ENCODE results near the gene PITPNC1.

Gene PITPNC1

DNA sequence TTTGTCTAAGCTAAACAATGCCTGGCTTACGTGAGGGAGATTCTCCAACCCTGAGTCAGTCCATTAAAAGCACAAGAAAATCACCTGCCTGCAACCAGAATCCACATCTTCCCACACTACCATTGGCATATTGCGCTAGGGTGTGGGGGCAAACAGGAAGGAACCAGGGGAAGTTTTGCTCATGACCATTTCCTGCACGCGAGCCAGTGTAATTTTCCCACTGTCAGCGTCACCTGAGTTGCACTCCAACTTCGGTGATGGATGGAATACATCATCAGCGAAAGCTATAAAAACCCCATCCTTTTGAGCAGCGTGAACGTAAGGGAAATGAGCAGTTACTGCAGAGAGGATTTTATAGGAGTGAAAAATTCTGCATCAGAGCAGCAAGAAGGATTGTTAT is 172.7 kb downstream of the PITPNC1 start:
- DNase-seq (ENCODE audit: low read depth): no peak

DNA sequence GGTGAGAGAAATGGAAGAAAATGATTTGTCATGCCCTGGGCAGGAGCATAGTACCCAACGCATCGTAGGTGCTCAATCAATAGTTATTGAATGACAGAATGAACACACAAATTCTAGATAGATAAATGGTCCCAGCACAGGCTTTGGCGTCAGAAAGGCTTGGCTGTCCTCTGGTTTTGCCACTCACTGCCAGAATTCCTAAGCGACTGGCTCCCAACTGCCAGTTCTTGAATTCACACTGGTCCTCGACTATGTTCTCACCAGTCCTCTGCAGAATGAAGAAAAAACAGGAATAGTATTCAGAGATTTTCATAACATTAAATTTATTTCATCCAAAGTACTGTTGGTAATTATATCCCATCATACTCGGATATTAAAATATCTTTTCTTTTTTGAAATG is 177.6 kb downstream of the PITPNC1 start:
- no peak for DNase-seq (ENCODE audit: low read depth)

DNA sequence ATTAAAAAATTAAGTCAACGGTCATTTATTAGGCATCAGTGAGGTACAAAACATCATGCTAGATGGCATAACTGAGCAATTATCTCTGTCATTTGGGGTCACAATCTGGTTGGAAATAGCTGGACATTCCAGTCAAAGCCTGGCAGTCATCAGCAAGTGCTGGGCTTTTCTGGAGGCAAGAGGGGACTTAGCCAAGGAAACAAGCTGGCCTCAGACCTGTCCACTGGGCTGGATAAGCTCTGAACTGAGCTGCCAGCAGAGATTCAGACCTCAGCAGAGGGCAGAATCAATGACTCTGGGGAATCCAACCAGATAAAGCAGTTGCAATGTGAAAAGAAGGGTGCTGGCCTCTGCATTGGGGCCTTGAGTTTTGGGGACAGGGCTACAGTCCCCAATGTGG is 178.8 kb downstream of the PITPNC1 start:
- no peak for DNase-seq (ENCODE audit: low read depth)

DNA sequence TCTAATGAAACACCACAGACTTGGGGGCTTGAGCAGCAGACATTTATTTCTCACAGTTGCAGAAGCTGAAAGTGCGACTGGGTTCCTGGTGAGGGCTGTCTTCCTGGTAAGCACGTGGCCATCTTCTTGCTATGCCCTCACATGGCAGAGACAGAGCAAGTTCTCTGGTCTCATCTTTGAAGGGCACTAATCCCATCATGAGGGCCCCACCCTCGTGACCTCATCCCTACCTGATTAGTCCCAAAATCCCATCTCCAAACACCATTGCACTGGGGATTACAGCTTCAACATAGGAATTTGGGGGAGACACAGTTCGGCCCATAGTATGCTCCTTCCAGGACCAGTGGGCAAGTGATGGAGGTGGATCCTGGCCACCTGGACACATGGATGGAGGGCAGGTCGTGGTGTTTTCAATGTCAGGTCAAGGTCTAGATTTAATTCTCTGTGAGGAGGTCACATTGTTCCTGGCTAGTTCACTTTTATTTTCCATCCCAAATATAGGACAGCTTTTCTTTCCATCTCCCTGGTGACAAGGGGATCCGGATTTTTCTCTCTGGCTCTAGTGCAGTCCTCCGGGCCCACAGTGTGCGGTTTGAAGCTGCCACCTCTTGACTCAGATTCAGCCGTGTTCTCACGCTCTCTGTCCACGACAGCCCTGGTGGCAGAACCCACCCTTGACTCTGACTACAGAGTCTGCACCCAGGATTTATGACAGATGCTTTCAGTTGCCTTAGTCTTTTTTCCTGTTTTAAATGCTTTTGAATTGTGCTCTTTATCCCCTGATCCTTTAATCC is 180.2 kb downstream of the PITPNC1 start:
- DNase-seq (ENCODE audit: low read depth): no peak

DNA sequence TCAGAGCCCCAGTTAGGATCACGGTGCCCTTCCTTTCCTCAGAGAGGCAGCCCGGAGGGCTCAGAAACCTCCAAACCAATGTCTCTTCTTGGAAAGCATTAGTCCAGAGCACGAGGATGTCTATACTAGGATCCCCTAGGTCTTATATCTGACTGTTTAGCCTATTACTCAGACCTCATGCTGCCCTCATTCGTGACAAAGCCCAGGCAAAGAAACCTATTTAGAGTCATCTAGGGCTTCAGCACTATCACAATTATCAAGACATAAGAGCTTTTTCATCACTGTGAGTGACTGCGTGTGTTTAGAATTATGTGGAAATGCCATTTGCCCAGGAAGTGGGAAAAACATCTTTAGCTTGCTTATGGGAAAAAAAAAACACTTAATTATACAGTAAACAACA is 180.8 kb downstream of the PITPNC1 start:
- DNase-seq (ENCODE audit: low read depth): no peak

DNA sequence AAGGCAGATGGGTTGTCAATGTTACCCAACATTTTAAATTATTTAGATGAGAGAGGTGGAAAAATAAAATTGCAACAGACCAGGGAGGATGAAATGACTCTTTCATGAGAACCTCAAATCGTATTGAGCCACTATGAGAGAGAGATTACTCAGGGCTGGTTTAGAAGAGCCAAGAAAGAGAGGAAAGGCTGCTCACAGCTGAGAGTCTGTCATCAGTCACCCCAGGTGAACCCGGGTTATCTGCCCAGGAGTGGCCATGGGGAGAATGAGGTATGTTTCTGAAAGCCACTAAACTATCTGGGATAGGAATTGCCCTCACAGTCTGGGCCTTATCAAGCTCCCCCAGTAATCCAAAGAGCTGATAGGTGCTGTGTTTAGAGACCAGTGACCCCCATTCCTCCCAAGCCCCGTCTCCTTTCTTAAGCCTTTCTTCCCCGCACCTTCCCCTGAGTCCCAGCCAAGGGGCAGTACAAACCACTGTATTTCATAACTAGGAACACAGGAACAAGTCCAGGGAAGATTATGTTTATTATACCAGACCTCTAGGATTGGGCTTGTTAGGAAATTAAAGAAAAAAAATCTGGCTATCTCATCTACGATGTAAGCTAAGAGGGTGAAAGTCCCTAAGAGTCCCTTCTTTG is 181.8 kb downstream of the PITPNC1 start:
- no peak for DNase-seq (ENCODE audit: low read depth)

DNA sequence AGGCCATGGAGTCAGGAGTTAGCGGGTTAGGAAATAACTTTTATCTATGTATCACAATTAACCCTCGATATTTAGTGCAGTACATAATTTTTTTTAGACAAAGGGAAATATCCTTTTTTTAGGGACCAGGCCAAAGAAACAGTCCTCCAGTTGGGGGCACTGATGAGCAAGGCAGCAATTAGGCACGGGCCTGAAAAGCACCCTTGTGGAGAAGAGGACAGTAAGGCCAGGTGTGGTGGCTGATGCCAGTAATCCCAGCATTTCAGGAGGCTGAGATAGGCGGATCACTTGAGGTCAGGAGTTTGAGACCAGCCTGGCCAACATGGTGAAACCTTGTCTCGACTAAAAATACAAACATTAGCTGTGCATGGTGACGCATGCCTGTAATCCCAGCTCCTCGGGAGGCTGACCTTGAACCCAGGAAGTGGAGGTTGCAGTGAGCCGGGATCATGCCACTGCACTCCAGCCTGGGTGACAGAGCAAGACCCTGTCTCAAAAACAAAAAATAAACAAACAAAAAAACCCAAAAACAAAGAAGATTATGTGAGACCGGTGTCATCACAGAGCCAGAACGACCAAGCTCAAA is 182.4 kb downstream of the PITPNC1 start:
- DNase-seq (ENCODE audit: low read depth): no peak

DNA sequence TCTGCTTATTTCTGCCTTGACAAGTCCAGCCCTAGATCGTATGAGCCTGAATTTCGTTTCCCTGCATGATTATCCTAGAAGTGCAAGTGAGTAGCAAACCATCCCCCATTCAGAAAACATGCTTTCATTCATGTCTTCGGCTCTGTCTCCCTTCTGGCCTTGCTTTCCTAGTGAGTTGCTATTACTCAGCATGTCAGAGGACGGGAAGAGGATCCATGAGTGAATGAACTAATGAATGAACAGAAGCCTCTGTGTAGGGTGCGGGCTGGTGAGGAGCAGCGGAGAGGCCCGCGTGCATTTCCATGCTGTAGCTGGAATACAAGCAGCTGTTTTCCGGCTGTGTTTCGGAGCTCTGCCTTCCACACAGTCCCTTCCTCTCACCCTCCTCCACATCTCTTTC is 184.9 kb downstream of the PITPNC1 start:
- no peak for DNase-seq (ENCODE audit: low read depth)

DNA sequence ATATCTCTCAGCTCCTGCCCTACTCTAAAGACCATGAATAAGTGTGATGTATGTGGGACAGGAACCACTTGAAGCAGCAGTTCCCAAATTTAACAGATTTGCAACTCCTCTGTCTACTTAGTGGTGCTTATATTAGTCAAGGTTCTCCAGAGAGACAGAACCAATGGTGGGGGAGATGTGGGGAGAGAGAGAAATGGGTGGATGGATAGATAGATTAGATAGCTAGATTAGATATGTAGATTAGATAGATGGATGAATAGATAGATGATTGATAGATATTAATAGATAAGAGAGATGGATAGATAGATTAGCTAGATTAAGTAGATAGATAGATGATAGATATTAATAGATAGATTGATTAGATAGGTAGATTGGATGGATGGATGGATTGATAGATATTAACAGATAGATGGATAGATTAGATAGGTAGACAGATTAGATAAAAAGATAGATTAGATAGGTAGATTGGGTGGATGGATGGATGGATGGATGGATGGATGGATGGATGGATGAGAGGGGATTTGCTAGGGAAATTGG is 186.7 kb downstream of the PITPNC1 start:
- DNase-seq (ENCODE audit: low read depth): no peak

DNA sequence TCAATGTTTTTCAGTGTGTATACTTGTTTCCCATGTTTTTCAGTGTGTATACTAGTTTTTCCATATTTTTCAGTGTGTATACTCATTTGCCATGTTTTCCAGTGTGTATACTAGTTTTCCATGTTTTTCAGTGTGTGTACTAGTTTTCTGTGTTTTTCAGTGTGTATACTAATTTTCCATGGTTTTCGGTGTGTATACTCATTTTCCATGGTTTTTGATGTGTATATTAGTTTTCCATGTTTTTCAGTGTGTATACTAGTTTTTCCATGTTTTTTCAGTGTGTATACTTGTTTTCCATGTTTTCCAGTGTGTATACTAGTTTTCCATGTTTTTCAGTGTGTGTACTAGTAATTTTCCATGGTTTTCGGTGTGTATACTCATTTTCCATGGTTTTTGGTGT is 188.0 kb downstream of the PITPNC1 start:
- no peak for DNase-seq (ENCODE audit: low read depth)

DNA sequence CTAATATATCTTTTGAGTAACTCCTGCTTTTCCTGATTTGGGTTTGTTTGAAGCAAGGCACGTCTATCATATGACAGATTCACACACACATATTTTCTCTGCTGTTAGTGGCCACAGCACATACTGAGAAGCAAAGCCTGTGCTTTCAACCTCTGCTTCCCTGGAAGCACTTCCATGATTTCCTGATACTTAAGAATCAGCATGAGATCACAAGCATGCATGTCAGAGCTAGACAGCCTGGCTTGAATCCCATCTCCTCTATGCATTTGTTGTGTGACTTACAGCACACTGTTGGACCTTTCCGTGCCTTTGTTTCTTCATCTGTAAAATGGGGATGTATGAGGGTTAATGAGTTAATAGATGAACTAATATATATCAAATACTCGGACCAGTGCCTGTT is 189.6 kb downstream of the PITPNC1 start:
- no peak for DNase-seq (ENCODE audit: low read depth)

DNA sequence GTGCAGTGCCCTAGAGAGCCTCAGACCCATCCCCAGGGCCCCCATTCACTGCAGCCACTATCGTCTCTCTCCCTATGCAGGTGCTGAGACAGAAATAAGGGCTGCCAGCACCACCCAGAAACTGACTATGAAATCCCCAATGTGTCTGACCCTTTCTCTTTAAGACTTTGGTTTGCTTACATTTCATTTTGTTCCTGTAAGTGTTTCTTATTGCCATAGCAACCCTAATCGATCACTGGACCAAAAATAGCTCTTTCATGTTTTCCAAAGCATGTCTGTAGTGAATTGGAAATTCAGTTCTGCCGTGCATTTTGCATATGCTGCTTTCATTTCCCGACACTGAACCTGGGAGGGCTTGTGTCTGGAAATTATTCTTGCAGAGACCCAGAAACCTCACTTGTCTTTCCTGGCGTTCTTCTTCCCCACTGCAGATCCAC is 192.0 kb downstream of the PITPNC1 start:
- DNase-seq (ENCODE audit: low read depth): no peak

DNA sequence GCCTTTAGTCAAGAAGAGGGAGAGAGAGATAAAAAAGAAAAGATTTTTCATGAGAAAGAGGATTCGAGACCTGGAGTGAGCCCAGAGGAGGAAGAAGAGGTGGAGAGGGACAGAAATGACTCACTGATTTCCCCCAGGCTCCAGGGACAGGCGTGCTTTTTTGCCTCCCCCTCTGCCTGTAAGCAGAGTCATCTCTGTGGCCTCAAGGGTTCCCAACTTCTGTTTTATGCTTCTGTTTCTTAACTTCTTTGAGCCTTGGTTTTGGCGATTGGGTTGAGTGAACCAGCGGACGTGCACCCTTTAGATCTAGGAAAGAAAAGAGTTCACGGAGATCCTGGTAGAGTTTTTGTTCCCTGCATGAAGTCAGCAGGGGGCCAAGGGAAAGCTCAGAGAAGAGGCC is 192.8 kb downstream of the PITPNC1 start:
- no peak for DNase-seq (ENCODE audit: low read depth)

DNA sequence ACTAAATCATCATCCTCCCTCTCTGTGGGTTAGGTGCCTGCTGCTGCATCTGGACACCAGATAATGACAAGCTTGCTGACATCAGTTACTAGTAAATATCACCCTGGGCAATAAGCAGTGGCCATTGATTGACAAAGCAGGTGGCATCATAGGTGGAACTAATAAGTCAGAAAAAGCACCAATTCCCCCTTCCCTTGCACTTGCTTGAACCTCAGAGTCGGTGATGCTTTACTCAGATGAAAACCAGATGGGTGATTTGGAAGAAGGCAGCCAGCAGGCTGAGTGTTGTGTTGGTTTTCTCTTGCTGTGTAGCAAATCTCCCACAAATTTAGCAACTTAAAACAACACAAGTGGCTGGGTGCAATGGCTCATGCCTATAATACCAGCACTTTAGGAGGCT is 193.7 kb downstream of the PITPNC1 start:
- DNase-seq (ENCODE audit: low read depth): no peak

DNA sequence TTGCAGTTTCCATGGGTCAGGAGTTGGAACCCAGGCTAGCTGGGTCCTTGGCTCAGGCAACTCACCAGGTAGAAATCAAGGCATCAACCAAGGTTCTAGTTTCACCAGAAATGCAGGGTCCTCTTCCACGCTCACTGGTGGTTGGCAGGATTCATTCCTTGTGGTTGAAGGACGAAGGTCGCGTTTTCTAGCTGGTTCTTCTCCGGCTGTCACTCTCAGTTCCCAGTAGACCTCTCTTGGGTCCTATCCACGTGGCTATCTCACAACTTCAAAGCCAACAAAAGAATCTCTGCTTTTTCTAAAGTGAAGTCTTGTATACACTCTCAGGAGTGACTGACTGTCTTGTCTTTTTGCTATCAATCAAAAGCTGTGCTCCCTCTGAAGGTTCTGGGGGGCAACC is 194.4 kb downstream of the PITPNC1 start:
- no peak for DNase-seq (ENCODE audit: low read depth)

DNA sequence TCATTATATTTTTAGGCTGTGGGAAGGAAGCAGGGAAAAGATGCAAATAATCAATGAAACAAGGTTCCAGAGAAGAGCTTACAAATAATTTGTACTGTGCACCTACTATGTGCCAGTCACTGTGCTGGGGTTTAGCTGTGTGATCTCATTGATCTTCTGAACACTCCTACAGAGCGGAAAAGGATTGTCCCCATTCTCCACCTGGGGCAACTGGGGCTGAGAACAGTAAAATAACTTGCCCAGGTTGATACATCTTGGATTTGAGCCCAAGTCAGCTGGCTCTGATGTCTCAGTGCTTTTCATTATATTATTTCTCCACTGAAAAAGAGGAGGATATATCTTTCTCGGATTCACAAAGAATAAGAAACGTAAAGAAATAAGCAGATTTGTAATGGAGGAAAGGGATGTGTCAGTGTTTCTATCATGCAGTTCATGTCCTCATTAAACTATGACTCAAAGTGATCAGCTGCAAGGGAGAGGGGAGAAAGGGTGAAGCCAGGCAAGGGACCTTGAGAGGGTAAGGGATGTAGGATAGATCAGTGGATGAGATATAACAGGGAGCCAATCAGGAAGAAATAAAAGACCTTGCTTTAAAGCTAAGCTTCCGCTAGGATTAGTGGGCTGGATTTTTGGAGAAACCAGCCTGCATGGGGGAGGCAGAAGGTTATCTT is 197.0 kb downstream of the PITPNC1 start:
- no peak for DNase-seq (ENCODE audit: low read depth)

DNA sequence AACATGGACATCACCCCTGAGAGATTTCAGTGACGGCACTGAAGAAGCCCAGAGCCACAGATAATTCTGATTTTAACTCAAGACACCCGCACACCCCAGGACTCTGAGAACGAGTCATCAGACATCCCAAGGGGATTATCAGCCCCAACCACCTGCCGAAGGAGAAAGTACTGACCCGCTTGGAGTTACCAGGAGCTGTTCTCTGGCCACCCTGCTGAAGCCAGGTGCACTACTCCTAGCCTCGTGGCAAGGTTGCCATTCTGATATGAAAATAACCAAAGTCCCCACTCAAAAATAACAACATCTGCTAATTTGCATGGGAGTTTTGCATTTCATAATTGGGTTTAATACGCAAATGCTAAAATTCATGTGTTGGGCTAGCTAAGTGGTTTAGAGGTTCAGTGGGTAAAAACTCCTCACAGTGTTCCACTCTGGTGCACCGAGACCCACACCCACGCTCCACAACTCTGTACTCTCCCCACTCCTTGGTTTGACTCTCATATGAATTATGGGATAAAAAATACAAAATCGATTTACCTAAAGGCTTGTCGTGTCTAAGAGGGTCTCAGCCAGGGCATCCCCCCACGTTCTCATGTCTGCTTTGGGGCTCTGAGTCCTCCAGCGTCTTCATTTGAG is 197.7 kb downstream of the PITPNC1 start:
- no peak for DNase-seq (ENCODE audit: low read depth)

DNA sequence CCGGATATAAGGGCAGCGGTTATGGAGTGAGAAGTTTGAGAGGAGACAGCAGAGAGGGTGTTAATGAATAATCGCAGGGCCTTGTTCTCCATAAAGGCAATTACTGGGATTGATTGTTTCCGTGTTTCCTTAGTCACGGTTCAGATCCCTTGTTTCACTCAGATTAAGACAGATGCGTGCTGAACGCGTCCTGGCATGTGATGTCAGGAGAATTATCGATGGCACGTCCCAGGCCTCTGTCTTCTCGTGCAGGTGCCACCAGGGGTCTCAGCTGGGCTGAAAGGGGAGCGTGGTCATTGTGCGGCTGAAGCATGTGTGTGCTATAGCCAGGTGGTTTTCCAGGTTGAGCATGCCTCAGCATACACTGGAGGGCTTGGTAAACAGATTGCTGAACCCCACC is 198.2 kb downstream of the PITPNC1 start:
- DNase-seq (ENCODE audit: low read depth): no peak

DNA sequence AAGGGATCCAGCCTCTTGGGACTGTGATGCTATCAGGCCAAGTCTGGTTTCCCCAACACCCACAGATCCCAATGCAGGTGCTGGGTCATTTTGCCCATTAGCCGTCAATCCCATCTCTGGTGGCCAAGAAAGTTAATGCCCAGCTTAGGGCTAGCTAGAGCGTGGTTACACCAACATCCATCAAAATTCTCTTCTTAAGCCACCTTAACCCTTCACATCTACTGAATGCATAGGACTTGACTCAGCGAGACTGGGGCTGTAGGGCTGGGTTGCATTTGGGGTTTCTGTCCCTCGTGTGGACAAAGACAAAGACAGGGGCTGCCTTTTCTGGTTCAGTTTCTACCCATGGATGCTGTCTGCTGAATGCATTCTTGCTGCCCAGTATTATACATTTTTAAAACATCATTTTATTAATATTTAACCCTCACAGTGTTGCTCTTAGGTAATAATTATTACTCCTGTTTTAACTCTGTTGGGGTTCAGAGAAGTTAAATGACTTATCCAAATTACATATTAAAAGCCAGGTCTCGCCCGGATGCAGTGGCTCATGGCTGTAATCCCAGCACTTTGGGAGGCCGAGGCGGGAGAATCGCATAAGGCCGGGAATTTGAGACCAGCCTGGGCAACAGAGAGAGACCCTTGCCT is 199.5 kb downstream of the PITPNC1 start:
- no peak for DNase-seq (ENCODE audit: low read depth)

DNA sequence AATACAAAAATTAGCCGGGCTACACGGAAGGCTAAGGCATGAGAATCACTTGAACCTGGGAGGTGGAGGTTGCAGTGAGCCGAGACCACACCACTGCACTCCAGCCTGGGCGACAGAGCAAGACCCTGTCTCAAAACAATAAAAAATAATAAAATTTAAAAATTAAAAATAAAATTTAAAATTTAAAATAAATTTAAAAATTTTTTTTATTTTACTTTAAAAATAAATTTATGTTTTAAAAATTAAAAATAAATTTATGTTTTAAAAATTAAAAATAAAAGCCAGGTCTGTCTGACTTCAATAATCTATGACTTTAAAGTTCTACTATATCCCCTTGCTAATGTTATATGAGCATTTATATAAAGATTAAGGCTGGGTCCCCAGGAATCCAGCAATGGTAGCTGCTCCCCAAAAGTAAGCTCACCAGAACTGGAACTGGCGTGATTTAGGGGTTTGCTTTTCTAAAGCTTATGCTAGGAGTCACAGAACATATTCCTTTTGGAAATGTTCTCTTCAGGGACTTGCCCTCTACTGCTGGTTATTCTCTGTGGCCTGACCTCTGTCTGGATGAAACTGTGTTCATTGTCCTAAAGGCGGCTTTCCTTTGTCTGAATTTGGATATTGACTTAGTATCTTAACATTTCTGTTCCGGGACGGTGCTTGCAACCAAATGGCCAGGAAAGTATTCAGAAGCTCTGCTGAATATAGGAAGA is 200.5 kb downstream of the PITPNC1 start:
- no peak for DNase-seq (ENCODE audit: low read depth)

DNA sequence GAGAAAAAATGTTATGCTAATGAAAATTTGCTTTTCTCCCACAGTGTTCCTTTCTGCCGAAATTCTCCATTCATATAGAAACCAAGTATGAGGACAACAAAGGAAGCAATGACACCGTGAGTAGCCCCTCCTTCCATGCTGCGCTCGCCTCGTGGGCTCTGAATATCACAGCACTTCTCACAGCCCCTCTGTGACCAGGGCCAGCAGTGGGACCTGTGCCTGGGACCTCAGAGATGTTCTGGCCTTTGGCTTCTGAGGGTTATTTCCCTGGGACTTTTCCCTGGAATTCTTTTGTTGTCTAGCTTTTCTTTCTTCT is 201.0 kb downstream of the PITPNC1 start:
- DNase-seq (ENCODE audit: low read depth): no peak
